Measurements from ENCODE around the gene TADA1.

- TF ChIP-seq, protein P1, sequence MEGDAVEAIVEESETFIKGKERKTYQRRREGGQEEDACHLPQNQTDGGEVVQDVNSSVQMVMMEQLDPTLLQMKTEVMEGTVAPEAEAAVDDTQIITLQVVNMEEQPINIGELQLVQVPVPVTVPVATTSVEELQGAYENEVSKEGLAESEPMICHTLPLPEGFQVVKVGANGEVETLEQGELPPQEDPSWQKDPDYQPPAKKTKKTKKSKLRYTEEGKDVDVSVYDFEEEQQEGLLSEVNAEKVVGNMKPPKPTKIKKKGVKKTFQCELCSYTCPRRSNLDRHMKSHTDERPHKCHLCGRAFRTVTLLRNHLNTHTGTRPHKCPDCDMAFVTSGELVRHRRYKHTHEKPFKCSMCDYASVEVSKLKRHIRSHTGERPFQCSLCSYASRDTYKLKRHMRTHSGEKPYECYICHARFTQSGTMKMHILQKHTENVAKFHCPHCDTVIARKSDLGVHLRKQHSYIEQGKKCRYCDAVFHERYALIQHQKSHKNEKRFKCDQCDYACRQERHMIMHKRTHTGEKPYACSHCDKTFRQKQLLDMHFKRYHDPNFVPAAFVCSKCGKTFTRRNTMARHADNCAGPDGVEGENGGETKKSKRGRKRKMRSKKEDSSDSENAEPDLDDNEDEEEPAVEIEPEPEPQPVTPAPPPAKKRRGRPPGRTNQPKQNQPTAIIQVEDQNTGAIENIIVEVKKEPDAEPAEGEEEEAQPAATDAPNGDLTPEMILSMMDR (conservative IDR thresholded peaks at IDR 0.05 in 1 of 2, IDR thresholded peaks at IDR 0.05 in 1 of 2; ENCODE audit: extremely low read depth in 1 of 2, insufficient read depth in 1 of 2, low read depth in 1 of 2, low read length in 2 of 2), result no peak
- TF ChIP-seq EZH2 (IDR thresholded peaks at IDR 0.05; ENCODE audit: borderline replicate concordance, low read length), result no peak
These were observed 29.1 kb upstream of the TADA1 start for GRCh38 chr1:166905136-166905535.
